ENCODE data around the gene BEST1.

- TF ChIP-seq CTCF (conservative IDR thresholded peaks at IDR 0.05 in 1 of 2, IDR thresholded peaks at IDR 0.05 in 1 of 2; ENCODE audit: low read depth in 1 of 2, low read length in 2 of 2): no peak
- TF ChIP-seq EZH2 (IDR thresholded peaks at IDR 0.05; ENCODE audit: low read length, missing control alignments): no peak
Measured at GRCh38 chr11:61983419-61983818, 33.3 kb downstream of the BEST1 start.
